SK-N-SH (cell line): ENCODE results near the gene KBTBD3.

Experiments
- CHD2 ChIP-seq: fragments of 150-350 bp; IDR thresholded peaks from 2 replicates; pipeline ENCODE4 v1.6.1; 2018; ENCODE audit warnings: low read length; ENCODE audit not compliant: partially characterized antibody
- EP300 ChIP-seq, 2 experiments: IDR thresholded peaks; 2 replicates each; pipeline versions ENCODE4 v1.4.0 to v1.6.1; 2012; ENCODE audit warnings: borderline replicate concordance in 1 of 2, low read depth in 1 of 2, low read length in 1 of 2
- MXI1 ChIP-seq: IDR thresholded peaks from 2 replicates; pipeline ENCODE4 v1.6.1; 2012; ENCODE audit warnings: mild to moderate bottlenecking, low read depth, low read length, improper control_type of control experiment
- RAD21 ChIP-seq: IDR thresholded peaks from 2 replicates; pipeline ENCODE4 v1.6.1; 2012; ENCODE audit warnings: mild to moderate bottlenecking, low read length
- RCOR1 ChIP-seq: fragments of 150-350 bp; IDR thresholded peaks from 2 replicates; pipeline ENCODE4 v1.6.1; 2017; ENCODE audit warnings: antibody characterized with exemption, low read length
- TCF12 ChIP-seq: IDR thresholded peaks from 2 replicates; pipeline ENCODE4 v1.4.0; 2012
- TF ChIP-seq, protein P1 (sequence below): IDR thresholded peaks from 2 replicates; pipeline ENCODE4 v1.4.0; 2012; ENCODE audit warnings: low read depth, borderline replicate concordance
- TF ChIP-seq, protein P2 (sequence below): fragments of 200-600 bp; sonication (generic); IDR thresholded peaks from 2 replicates; pipeline ENCODE4 v1.6.1; 2017; ENCODE audit warnings: antibody characterized with exemption, mild to moderate bottlenecking, moderate library complexity
- TF ChIP-seq, protein P3 (sequence below): IDR thresholded peaks from 2 replicates; pipeline ENCODE4 v1.4.0; 2012; ENCODE audit warnings: low read depth, borderline replicate concordance

DNA sequence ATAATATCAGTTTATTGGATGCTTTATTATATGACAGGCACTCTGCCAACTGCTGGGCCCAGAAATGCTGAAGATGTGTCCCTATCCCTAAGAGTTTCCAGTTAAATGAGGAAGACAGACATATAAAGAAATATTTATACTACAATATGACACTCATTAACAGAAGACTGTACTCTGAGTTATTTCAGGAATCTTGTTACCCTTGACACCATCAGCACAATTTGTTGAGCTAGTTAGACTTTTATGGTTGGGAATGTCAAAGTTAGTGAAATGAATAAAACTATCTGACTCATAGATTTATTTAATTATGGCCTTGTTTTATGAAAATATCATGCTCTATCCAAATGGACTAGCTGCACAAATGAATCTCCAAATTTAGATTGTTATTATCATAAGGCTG lies 29.5 kb downstream of the KBTBD3 start:
- TF ChIP-seq, protein P1, sequence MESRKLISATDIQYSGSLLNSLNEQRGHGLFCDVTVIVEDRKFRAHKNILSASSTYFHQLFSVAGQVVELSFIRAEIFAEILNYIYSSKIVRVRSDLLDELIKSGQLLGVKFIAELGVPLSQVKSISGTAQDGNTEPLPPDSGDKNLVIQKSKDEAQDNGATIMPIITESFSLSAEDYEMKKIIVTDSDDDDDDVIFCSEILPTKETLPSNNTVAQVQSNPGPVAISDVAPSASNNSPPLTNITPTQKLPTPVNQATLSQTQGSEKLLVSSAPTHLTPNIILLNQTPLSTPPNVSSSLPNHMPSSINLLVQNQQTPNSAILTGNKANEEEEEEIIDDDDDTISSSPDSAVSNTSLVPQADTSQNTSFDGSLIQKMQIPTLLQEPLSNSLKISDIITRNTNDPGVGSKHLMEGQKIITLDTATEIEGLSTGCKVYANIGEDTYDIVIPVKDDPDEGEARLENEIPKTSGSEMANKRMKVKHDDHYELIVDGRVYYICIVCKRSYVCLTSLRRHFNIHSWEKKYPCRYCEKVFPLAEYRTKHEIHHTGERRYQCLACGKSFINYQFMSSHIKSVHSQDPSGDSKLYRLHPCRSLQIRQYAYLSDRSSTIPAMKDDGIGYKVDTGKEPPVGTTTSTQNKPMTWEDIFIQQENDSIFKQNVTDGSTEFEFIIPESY: no peak
- TF ChIP-seq, protein P2, sequence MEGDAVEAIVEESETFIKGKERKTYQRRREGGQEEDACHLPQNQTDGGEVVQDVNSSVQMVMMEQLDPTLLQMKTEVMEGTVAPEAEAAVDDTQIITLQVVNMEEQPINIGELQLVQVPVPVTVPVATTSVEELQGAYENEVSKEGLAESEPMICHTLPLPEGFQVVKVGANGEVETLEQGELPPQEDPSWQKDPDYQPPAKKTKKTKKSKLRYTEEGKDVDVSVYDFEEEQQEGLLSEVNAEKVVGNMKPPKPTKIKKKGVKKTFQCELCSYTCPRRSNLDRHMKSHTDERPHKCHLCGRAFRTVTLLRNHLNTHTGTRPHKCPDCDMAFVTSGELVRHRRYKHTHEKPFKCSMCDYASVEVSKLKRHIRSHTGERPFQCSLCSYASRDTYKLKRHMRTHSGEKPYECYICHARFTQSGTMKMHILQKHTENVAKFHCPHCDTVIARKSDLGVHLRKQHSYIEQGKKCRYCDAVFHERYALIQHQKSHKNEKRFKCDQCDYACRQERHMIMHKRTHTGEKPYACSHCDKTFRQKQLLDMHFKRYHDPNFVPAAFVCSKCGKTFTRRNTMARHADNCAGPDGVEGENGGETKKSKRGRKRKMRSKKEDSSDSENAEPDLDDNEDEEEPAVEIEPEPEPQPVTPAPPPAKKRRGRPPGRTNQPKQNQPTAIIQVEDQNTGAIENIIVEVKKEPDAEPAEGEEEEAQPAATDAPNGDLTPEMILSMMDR: no peak
- TF ChIP-seq MXI1 (no peak), TCF12 (no peak), RCOR1 (no peak), EP300 (IDR thresholded peaks at IDR 0.05; ENCODE audit: borderline replicate concordance in 1 of 2, low read depth in 1 of 2, low read length in 1 of 2) (no peak), RAD21 (no peak), CHD2 (no peak)
- TF ChIP-seq, protein P3, sequence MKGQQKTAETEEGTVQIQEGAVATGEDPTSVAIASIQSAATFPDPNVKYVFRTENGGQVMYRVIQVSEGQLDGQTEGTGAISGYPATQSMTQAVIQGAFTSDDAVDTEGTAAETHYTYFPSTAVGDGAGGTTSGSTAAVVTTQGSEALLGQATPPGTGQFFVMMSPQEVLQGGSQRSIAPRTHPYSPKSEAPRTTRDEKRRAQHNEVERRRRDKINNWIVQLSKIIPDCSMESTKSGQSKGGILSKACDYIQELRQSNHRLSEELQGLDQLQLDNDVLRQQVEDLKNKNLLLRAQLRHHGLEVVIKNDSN: no peak
